Limb (tissue), 2 donors: ENCODE data around the gene LAG3.
A peak's percentile ranks its signal among the peaks of the same experiment; 100 is the strongest.

ENCODE experiments used
- DNase-seq, 2 donors: peaks; one replicate each; pipeline ENCODE4 v3.0.0-alpha.2; 2016; ENCODE audit errors: extremely low spot score in 2 of 2

Gene LAG3

GRCh38 chr12:6822426-6823135, 50.3 kb downstream of the LAG3 start:
- DNase-seq, result no peak

GRCh38 chr12:6823182-6824084, 51.1 kb downstream of the LAG3 start:
- DNase-seq, result no peak

- no peak for DNase-seq
These were observed 51.9 kb downstream of the LAG3 start for GRCh38 chr12:6824085-6824775.

GRCh38 chr12:6824901-6825381, 52.6 kb downstream of the LAG3 start:
- DNase-seq, result peak in 1 of 2 donors; percentile 38

GRCh38 chr12:6825398-6826124, 53.2 kb downstream of the LAG3 start:
- DNase-seq, result peak; percentile 91 to 93

- no peak for DNase-seq
These were observed 53.9 kb downstream of the LAG3 start for GRCh38 chr12:6826125-6826733.

- peak in 1 of 2 donors; percentile 37 for DNase-seq
These were observed 54.6 kb downstream of the LAG3 start for GRCh38 chr12:6826734-6827436.

- peak; percentile 82 to 87 for DNase-seq
These were observed 55.2 kb downstream of the LAG3 start for GRCh38 chr12:6827437-6827911.
